Spleen (tissue), 11 donors: ENCODE data around the gene ASB13. TPM values are rescaled to one million over a fixed set of nuclear protein-coding genes. Genes with fewer than 3 reads are reported as not detected.

ENCODE experiments used
- DNase-seq: peaks from one replicate; pipeline ENCODE4 v3.0.0-alpha.2; 2020
- H3K27ac ChIP-seq, 8 donors: fragments of 200-600 bp; sonication (generic) in 7 of 8; 1 replicate in 4 of 8; 2 replicates in 4 of 8; pipeline versions ENCODE4 v1.5.0 to v1.8.0; 2016 to 2021; ENCODE audit warnings: inconsistent platforms in 4 of 8, mild to moderate bottlenecking in 4 of 8, moderate library complexity in 1 of 8
- H3K27me3 ChIP-seq, 7 donors: fragments of 200-600 bp; sonication (generic) in 6 of 7; replicated peaks in 1 of 7; 1 replicate in 4 of 7; 2 replicates in 3 of 7; pipeline versions ENCODE4 v1.5.0 to v1.8.0; 2016 to 2021; ENCODE audit warnings: inconsistent platforms in 3 of 7, mild to moderate bottlenecking in 1 of 7
- H3K36me3 ChIP-seq, 6 donors: fragments of 200-600 bp; sonication (generic) in 5 of 6; 1 replicate in 4 of 6; 2 replicates in 2 of 6; pipeline versions ENCODE4 v1.5.0 to v1.8.0; 2016 to 2021; ENCODE audit warnings: inconsistent platforms in 2 of 6
- H3K4me1 ChIP-seq, 6 donors: fragments of 200-600 bp; sonication (generic) in 5 of 6; 1 replicate in 3 of 6; 2 replicates in 3 of 6; pipeline versions ENCODE4 v1.5.0 to v1.8.0; 2016 to 2021; ENCODE audit warnings: inconsistent platforms in 3 of 6
- H3K4me3 ChIP-seq, 8 donors: fragments of 200-600 bp; sonication (generic) in 7 of 8; 1 replicate in 4 of 8; 2 replicates in 4 of 8; pipeline versions ENCODE4 v1.5.0 to v1.8.0; 2016 to 2021; ENCODE audit warnings: inconsistent platforms in 4 of 8, mild to moderate bottlenecking in 4 of 8, moderate library complexity in 2 of 8
- H3K9me3 ChIP-seq, 8 donors: fragments of 200-600 bp; sonication (generic) in 7 of 8; 1 replicate in 4 of 8; 2 replicates in 4 of 8; pipeline versions ENCODE4 v1.5.0 to v1.8.0; 2016 to 2021; ENCODE audit warnings: inconsistent platforms in 4 of 8
- CTCF ChIP-seq, 11 experiments: fragments of 200-600 bp in 7 of 11; fragments of 450-650 bp in 4 of 11; sonication (generic) in 4 of 11; IDR thresholded peaks in 8 of 11; conservative IDR thresholded peaks in 3 of 11; 1 replicate in 7 of 11; 2 replicates in 4 of 11; pipeline versions ENCODE4 v1.4.0 to v1.8.0; 2016 to 2021; ENCODE audit warnings: antibody characterized with exemption in 11 of 11, inconsistent platforms in 4 of 11, mild to moderate bottlenecking in 1 of 11
- POLR2A ChIP-seq, 3 donors: fragments of 450-650 bp; IDR thresholded peaks; one replicate each; pipeline ENCODE4 v1.5.1; 2017; ENCODE audit warnings: antibody characterized with exemption in 3 of 3, mild to moderate bottlenecking in 1 of 3
- POLR2AphosphoS5 ChIP-seq, 3 donors: sonication (generic); formaldehyde crosslinking; IDR thresholded peaks; one replicate each; pipeline ENCODE4 v1.5.1; 2017; ENCODE audit warnings: antibody characterized with exemption in 3 of 3
- WGBS, 5 donors: extraction: QIAGEN DNeasy Blood & Tissue Kit in 3 of 5; methylation state at CpG; one replicate each; pipeline versions ENCODE4 v1.1.5 to v1.1.7; 2013 to 2018; 5-methylcytosine and 5-hydroxymethylcytosine counted together
- intact Hi-C: fragments of 100-400 bp; cut with DNase I; formaldehyde crosslinking; loops from one replicate; pipeline ENCODE4 v1.15.0; 2023; ENCODE audit warnings: low total_unique reads
- polyA plus RNA-seq, 3 donors: library from polyadenylated mRNA; stranded (reverse); fragments of 200-250 nt; gene quantifications; one replicate each; pipeline ENCODE4 v1.2.1, GENCODE V29; 2013
- total RNA-seq, 7 donors: library from RNA; depleted of rRNA in 3 of 7; stranded (reverse); fragments of >200 nt in 3 of 7; fragmentation: NEBNext Ultra II Directional in 4 of 7; extraction: Animal tissue kit (Norgen Biotek cat#: 25700) in 4 of 7; gene quantifications; one replicate each; pipeline versions ENCODE4 v1.1.0 to v1.2.1, GENCODE V29; 2016 to 2021
- donor health status: healthy with polysubstance abuse.
- donor health status: DM: no; HTN: no; CAD: no; lungs with moderate emphysema.
- donor health status: DM: no; HTN: no; CAD: no.
- donor health status: Bipolar disorder and iron deficiency.
- donor health status: healthy.
- donor health status: DM: no; HTN: no; CAD: no.
- donor health status: DM: yes; HTN: yes; CAD: no.

ASB13 gene
- total and polyA plus RNA-seq, 10 donors, result 17.0 to 29.6 (median 21.8) TPM

GRCh38 chr10:5684971-5685763, 18.8 kb upstream of the ASB13 start:
- no peaks in the 10 kb centered on the region for H3K36me3 ChIP-seq
- peak; percentile 88 for DNase-seq
- 0 to 1% (median 0%) methylated on average over 36 to 77 of the region's 77 CpGs for WGBS, 5 donors
- no peak for TF ChIP-seq POLR2A (IDR thresholded peaks at IDR 0.05)
- peak in 6 of 11 experiments; percentile 8 to 49 (median 37) for TF ChIP-seq CTCF (IDR thresholded peaks at IDR 0.05 in 8 of 11, conservative IDR thresholded peaks at IDR 0.05 in 3 of 11)
- TF ChIP-seq POLR2AphosphoS5 (IDR thresholded peaks at IDR 0.05), result peak; percentile 5 to 48 (median 43)
- no peaks in the 10 kb centered on the region for H3K9me3 ChIP-seq
- no peaks in the 10 kb centered on the region for H3K27me3 ChIP-seq
- H3K4me3 ChIP-seq, result peak overlapping the region; percentile 95 to 100 (median 98)
- H3K27ac ChIP-seq, result peak overlapping the region; percentile 90 to 97 (median 94)
- H3K4me1 ChIP-seq, result peaks cover 23 to 55% (median 50%) of the 10 kb centered on the region in 6 donors
- intact Hi-C loops, result loop anchor here (10.0 kb wide), 2 partner anchors 130 to 190 kb away; partner anchors contain the start of gene GDI2

GRCh38 chr10:5684318-5684970, 18.0 kb upstream of the ASB13 start, which contains the start of gene TASOR2:
TASOR2 (plus strand) TSS chr10:5684838; CDS start chr10:5720643, 35,805 bp downstream.
- DNase-seq, result peak; percentile 99
- H3K27me3 ChIP-seq, result no peaks in the 10 kb centered on the region
- H3K36me3 ChIP-seq, result no peaks in the 10 kb centered on the region
- peak within 1 kb of the TSS; percentile 90 to 97 (median 94) for H3K27ac ChIP-seq
- WGBS, 5 donors, result 1 to 2% (median 1%) methylated on average over 45 to 54 of the region's 54 CpGs
- intact Hi-C loops, result loop anchor here (10.0 kb wide), 2 partner anchors 130 to 190 kb away; partner anchors contain the start of gene GDI2
- peaks cover 23 to 49% (median 44%) of the 10 kb centered on the region in 6 donors for H3K4me1 ChIP-seq
- no peaks in the 10 kb centered on the region for H3K9me3 ChIP-seq
- TF ChIP-seq POLR2AphosphoS5 (IDR thresholded peaks at IDR 0.05) (peak; percentile 93 to 95 (median 94)), POLR2A (IDR thresholded peaks at IDR 0.05) (no peak), CTCF (IDR thresholded peaks at IDR 0.05 in 8 of 11, conservative IDR thresholded peaks at IDR 0.05 in 3 of 11) (peak in 1 of 11 experiments; percentile 32)
- H3K4me3 ChIP-seq, result peak within 1 kb of the TSS; percentile 95 to 100 (median 98)

GRCh38 chr10:5683065-5683464, 16.7 kb upstream of the ASB13 start:
- Histone ChIP-seq H3K27ac (no peak overlapping the region), H3K36me3 (no peaks in the 10 kb centered on the region), H3K27me3 (peaks cover 0 to 7% (median 0%) of the 10 kb centered on the region in 7 donors), H3K4me1 (peaks cover 14 to 35% (median 31%) of the 10 kb centered on the region in 6 donors), H3K9me3 (no peaks in the 10 kb centered on the region), H3K4me3 (no peak overlapping the region)
- 79 to 92% (median 86%) methylated on average over 3 of the region's 3 CpGs for WGBS, 5 donors
- intact Hi-C loops, result loop anchor here (10.0 kb wide), 2 partner anchors 132 to 192 kb away; partner anchors contain the start of gene GDI2
- DNase-seq, result no peak
- TF ChIP-seq POLR2A (IDR thresholded peaks at IDR 0.05), result no peak
- no peak for TF ChIP-seq POLR2AphosphoS5 (IDR thresholded peaks at IDR 0.05)
- no peak for TF ChIP-seq CTCF (IDR thresholded peaks at IDR 0.05 in 8 of 11, conservative IDR thresholded peaks at IDR 0.05 in 3 of 11)
